IMR-90 (cell line): ENCODE results near the gene TMX3.

Experiments used
- BHLHE40 ChIP-seq: fragments of 150-350 bp; IDR thresholded peaks from 2 replicates; pipeline ENCODE4 v1.6.1; 2016; ENCODE audit warnings: mild to moderate bottlenecking, low read depth, low read length
- CEBPB ChIP-seq: IDR thresholded peaks from 2 replicates; pipeline ENCODE4 v1.6.1; 2012; ENCODE audit warnings: low read depth, low read length, improper control_type of control experiment
- CHD1 ChIP-seq: IDR thresholded peaks from 2 replicates; pipeline ENCODE4 v1.6.1; 2012; ENCODE audit warnings: low read depth, low read length, improper control_type of control experiment
- CTCF ChIP-seq: conservative IDR thresholded peaks from 2 replicates; pipeline ENCODE4 v1.5.1; 2012; ENCODE audit warnings: mild to moderate bottlenecking, low read depth, low read length, improper control_type of control experiment
- ELK1 ChIP-seq: fragments of 150-350 bp; IDR thresholded peaks from 2 replicates; pipeline ENCODE4 v1.6.1; 2016; ENCODE audit warnings: low read depth, mild to moderate bottlenecking, low read length, moderate library complexity, borderline replicate concordance
- FOS ChIP-seq: fragments of 150-350 bp; IDR thresholded peaks from 2 replicates; pipeline ENCODE4 v1.6.1; 2016; ENCODE audit warnings: low read depth, low read length
- MAFK ChIP-seq: IDR thresholded peaks from 2 replicates; pipeline ENCODE4 v1.6.1; 2012; ENCODE audit warnings: low read depth, low read length, improper control_type of control experiment
- MXI1 ChIP-seq: IDR thresholded peaks from 2 replicates; pipeline ENCODE4 v1.6.1; 2012; ENCODE audit warnings: low read depth, mild to moderate bottlenecking, low read length, moderate library complexity, borderline replicate concordance
- POLR2A ChIP-seq: IDR thresholded peaks from 2 replicates; pipeline ENCODE4 v1.6.1; 2012; ENCODE audit warnings: mild to moderate bottlenecking, low read depth, low read length
- RAD21 ChIP-seq: IDR thresholded peaks from 2 replicates; pipeline ENCODE4 v1.6.1; 2012; ENCODE audit warnings: low read length, improper control_type of control experiment
- RFX5 ChIP-seq: IDR thresholded peaks from 2 replicates; pipeline ENCODE4 v1.8.0; 2012; ENCODE audit warnings: low read depth, mild to moderate bottlenecking, low read length, moderate library complexity

GRCh38 chr18:68707646-68708045 lies 7.3 kb downstream of the TMX3 start:
- TF ChIP-seq CTCF: no peak
- no peak for TF ChIP-seq MXI1
- TF ChIP-seq FOS: no peak
- TF ChIP-seq POLR2A: no peak
- no peak for TF ChIP-seq ELK1
- no peak for TF ChIP-seq RAD21
- no peak for TF ChIP-seq CHD1
- no peak for TF ChIP-seq BHLHE40
- no peak for TF ChIP-seq CEBPB
- no peak for TF ChIP-seq RFX5
- no peak for TF ChIP-seq MAFK
